ENCODE results near the gene PTPN9.

GRCh38 chr15:75583701-75584100 lies 4.6 kb upstream of the PTPN9 start:
- TF ChIP-seq POLR2A (IDR thresholded peaks at IDR 0.05; ENCODE audit: low read depth, low read length) (no peak), POLR2AphosphoS5 (IDR thresholded peaks at IDR 0.05; ENCODE audit: low read depth, low read length) (no peak)
